NCI-H82 treated with DMSO at 0.1 percent for 48 hours (cell line): ENCODE results near the gene IGSF9.

Experiments
- DNase-seq: peaks from one replicate; lab custom pipeline; 2025; ENCODE audit not compliant: unreplicated experiment; lab: John Stamatoyannopoulos, UW

Gene IGSF9

GRCh38 chr1:159946242-159947187, 1.1 kb upstream of the IGSF9 start:
- no peak for DNase-seq

GRCh38 chr1:159944623-159945455, 574 bp downstream of the IGSF9 start:
- no peak for DNase-seq

- DNase-seq, result no peak
These were observed 1.3 kb downstream of the IGSF9 start for GRCh38 chr1:159943908-159944622.

- DNase-seq, result no peak
These were observed 2.2 kb downstream of the IGSF9 start for GRCh38 chr1:159943278-159943640.

GRCh38 chr1:159942632-159943277, 2.7 kb downstream of the IGSF9 start:
- no peak for DNase-seq

- peak; percentile 61 for DNase-seq
These were observed 3.5 kb downstream of the IGSF9 start for GRCh38 chr1:159941591-159942560.

- DNase-seq, result no peak
These were observed 4.3 kb downstream of the IGSF9 start for GRCh38 chr1:159941141-159941540.

- DNase-seq, result no peak
These were observed 5.3 kb downstream of the IGSF9 start for GRCh38 chr1:159940006-159940620.

GRCh38 chr1:159939678-159940002, 5.8 kb downstream of the IGSF9 start:
- DNase-seq, result no peak

GRCh38 chr1:159938905-159939677, 6.3 kb downstream of the IGSF9 start:
- no peak for DNase-seq

- DNase-seq, result peak; percentile 78
These were observed 7.1 kb downstream of the IGSF9 start for GRCh38 chr1:159938211-159938852.

- no peak for DNase-seq
These were observed 8.2 kb downstream of the IGSF9 start for GRCh38 chr1:159937054-159937750.

GRCh38 chr1:159936273-159936904, 9.0 kb downstream of the IGSF9 start:
- peak; percentile 37 for DNase-seq

- DNase-seq, result no peak
These were observed 9.6 kb downstream of the IGSF9 start for GRCh38 chr1:159935719-159936272.

GRCh38 chr1:159935305-159935704, 10.1 kb downstream of the IGSF9 start:
- DNase-seq, result no peak

GRCh38 chr1:159934136-159935039, 11.0 kb downstream of the IGSF9 start:
- no peak for DNase-seq
